GM11168 (cell line): Measurements from ENCODE around the gene UBE2E1.

Source experiments
- in situ Hi-C: fragments of 300-500 bp; cut with MboI; formaldehyde crosslinking; loops from one replicate; pipeline ENCODE4 v1.12.0; 2022; ENCODE audit warnings: low sequenced_read_pairs; ENCODE audit not compliant: unreplicated experiment

UBE2E1 gene

GRCh38 chr3:23938688-23939087 lies 132.9 kb downstream of the UBE2E1 start:
- in situ Hi-C loops = no loop called here

GRCh38 chr3:23940775-23941174 lies 135.0 kb downstream of the UBE2E1 start:
- in situ Hi-C loops = no loop called here
